GM10847 (cell line): ENCODE data around the gene UNC80.

Source experiments
- POLR2A ChIP-seq: IDR thresholded peaks from 2 replicates; pipeline ENCODE4 v1.6.1; 2011; ENCODE audit not compliant: insufficient read length; ENCODE audit errors: extremely low read depth

Gene UNC80, protein sequence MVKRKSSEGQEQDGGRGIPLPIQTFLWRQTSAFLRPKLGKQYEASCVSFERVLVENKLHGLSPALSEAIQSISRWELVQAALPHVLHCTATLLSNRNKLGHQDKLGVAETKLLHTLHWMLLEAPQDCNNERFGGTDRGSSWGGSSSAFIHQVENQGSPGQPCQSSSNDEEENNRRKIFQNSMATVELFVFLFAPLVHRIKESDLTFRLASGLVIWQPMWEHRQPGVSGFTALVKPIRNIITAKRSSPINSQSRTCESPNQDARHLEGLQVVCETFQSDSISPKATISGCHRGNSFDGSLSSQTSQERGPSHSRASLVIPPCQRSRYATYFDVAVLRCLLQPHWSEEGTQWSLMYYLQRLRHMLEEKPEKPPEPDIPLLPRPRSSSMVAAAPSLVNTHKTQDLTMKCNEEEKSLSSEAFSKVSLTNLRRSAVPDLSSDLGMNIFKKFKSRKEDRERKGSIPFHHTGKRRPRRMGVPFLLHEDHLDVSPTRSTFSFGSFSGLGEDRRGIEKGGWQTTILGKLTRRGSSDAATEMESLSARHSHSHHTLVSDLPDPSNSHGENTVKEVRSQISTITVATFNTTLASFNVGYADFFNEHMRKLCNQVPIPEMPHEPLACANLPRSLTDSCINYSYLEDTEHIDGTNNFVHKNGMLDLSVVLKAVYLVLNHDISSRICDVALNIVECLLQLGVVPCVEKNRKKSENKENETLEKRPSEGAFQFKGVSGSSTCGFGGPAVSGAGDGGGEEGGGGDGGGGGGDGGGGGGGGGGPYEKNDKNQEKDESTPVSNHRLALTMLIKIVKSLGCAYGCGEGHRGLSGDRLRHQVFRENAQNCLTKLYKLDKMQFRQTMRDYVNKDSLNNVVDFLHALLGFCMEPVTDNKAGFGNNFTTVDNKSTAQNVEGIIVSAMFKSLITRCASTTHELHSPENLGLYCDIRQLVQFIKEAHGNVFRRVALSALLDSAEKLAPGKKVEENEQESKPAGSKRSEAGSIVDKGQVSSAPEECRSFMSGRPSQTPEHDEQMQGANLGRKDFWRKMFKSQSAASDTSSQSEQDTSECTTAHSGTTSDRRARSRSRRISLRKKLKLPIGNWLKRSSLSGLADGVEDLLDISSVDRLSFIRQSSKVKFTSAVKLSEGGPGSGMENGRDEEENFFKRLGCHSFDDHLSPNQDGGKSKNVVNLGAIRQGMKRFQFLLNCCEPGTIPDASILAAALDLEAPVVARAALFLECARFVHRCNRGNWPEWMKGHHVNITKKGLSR (N-terminal part only)

GRCh38 chr2:209771474-209772289, at the start of gene UNC80:
Gene UNC80, plus strand, starts transcription at chr2:209771832. Its CDS starts 241 bp downstream, at chr2:209772073.
- TF ChIP-seq POLR2A, result no peak

DNA sequence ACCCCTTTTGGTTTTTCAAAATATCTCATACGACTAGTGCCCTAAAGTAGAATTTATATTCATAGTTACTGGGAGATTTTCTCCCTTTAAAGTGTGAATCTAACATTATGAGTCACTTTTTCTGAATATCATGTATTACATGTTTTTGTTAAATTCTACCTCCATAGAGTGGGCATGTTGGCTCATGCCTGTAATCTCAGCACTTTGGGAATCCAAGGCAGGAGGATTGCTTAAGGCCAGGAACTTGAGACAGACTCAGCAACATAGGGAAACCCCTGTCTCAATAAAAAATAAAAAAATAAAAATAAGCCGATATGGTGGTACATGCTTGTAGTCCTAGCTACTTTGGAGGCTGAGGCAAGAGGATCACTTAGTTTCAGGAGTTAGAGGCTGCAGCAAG, 45.3 kb upstream of the UNC80 start:
- no peak for TF ChIP-seq POLR2A

- TF ChIP-seq POLR2A, result no peak
Observed at GRCh38 chr2:209727077-209727476, 44.6 kb upstream of the UNC80 start.

GRCh38 chr2:209734805-209735204, 36.8 kb upstream of the UNC80 start:
- no peak for TF ChIP-seq POLR2A

DNA sequence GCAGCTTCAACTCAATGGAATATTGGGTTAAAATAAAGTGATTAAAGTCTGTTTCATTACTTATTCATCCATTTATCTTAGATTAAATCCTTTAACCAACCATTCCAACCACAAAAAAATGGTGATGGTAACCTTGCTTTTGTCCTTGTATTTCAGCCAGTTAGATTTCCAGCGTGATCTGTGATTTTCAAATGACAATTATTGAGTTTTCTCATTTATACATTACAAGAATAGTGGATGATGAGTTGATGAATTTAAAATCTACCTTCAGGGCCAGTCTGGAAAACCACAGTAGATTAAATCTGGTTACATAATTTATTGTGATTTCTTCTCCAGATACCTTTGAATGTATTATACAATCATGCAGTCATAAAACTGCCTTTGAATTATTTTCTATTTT, 29.7 kb upstream of the UNC80 start:
- TF ChIP-seq POLR2A, result no peak

DNA sequence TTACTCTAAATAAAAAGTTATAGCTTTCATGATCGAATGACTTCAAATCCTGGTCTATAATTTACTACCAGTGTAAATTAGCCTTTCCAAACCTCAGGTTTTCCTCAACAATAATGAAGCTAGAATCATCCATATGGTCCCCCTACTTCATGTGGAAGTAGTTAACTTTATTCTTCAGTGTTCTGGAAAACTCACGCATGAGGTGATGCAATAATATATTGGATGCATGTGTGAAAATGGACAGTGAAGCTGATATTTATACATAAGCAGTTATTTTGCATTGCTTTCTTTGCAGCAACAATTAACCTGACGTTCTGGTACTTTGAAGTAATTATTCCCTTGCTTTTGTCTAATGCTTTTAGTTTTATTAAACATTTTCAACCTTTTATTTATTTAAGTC, 18.6 kb upstream of the UNC80 start:
- no peak for TF ChIP-seq POLR2A

GRCh38 chr2:209757163-209757562, 14.5 kb upstream of the UNC80 start:
- no peak for TF ChIP-seq POLR2A

GRCh38 chr2:209761566-209761965, 10.1 kb upstream of the UNC80 start:
- no peak for TF ChIP-seq POLR2A

GRCh38 chr2:209762563-209762962, 9.1 kb upstream of the UNC80 start:
- TF ChIP-seq POLR2A, result no peak

GRCh38 chr2:209763106-209763505, 8.5 kb upstream of the UNC80 start:
- TF ChIP-seq POLR2A, result no peak

- TF ChIP-seq POLR2A, result no peak
Observed at GRCh38 chr2:209766613-209767012, 5.0 kb upstream of the UNC80 start.

GRCh38 chr2:209767316-209767715, 4.3 kb upstream of the UNC80 start:
- TF ChIP-seq POLR2A, result no peak

DNA sequence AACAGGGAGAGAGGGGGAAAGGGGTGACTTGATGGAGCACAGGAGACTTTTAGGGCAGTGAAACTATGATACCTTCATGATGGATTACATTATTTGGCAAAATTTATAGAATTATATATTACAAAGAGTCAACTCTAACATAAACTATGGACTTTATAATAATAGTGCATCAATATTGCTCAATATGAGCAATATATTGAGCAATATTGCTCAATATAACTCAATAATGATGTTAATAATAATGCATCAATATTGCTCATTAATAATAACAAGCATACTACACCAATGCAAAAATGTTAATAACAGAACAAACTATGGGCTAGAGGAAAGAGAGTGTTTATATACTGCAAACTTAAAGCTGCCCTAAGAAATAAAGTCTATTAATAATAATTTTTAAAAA, 3.1 kb upstream of the UNC80 start:
- TF ChIP-seq POLR2A, result no peak

GRCh38 chr2:209772290-209772685, 656 bp downstream of the UNC80 start:
- no peak for TF ChIP-seq POLR2A
